Mononuclear cell (primary cell): ENCODE results near the gene ARHGAP26. TPM values are rescaled to one million over a fixed set of nuclear protein-coding genes. Genes with fewer than 3 reads are reported as not detected.
"Not testable (repeated sequence)": the region's sequence is repeated elsewhere in the genome, so short reads cannot be mapped to it uniquely, and the experiment has no call there.

Source experiments
- H3K27me3 ChIP-seq: 2 replicates; pipeline ENCODE4 v1.6.0; 2011; ENCODE audit warnings: low read length, control low read depth; ENCODE audit not compliant: insufficient read depth
- H3K4me1 ChIP-seq: 2 replicates; pipeline ENCODE4 v1.5.1; 2011; ENCODE audit warnings: mild to moderate bottlenecking, low read length, control low read depth; ENCODE audit not compliant: insufficient read depth
- H3K4me3 ChIP-seq: 2 replicates; pipeline ENCODE4 v1.5.1; 2011; ENCODE audit warnings: mild to moderate bottlenecking, low read length, moderate library complexity
- H3K9me3 ChIP-seq: 2 replicates; pipeline ENCODE4 v1.5.1; 2011; ENCODE audit warnings: low read depth, mild to moderate bottlenecking, control low read depth, low read length
- total RNA-seq: library from RNA; depleted of rRNA; stranded (reverse); fragments of >200 nt; gene quantifications from one replicate; pipeline ENCODE4 v1.2.3, GENCODE V29; 2012

ARHGAP26 gene
- total RNA-seq, 1 donor, result 53.6 TPM

- not testable (repeated sequence) for H3K9me3 ChIP-seq, H3K27me3 ChIP-seq, H3K4me3 ChIP-seq
- peaks cover 23% of the 10 kb centered on the region for H3K4me1 ChIP-seq
Observed at GRCh38 chr5:143118818-143119217, 348.6 kb downstream of the ARHGAP26 start.

DNA sequence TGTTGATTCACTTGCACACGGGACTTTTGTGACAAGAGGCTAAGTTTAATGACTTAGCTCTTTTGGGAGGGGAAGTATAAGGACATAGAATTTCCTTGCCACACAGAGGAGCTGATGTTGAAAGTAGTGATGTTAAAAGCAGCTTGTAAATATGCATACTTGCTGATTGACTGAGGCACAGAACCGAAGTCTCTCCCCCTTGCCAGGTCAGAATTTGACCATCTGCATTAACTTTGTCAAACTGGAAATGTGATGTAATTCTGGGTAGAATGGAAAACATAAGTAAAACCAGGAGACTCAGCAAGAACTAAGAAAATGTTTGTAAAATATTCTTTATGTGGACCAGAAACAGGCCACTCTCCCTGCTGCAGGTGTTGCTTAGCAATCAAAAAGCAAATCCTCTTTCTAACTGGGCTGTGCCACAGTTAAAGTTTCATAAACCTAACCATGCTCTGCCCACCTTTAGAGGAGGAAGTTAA, 349.2 kb downstream of the ARHGAP26 start:
- Histone ChIP-seq H3K9me3 (no peaks in the 10 kb centered on the region), H3K4me1 (peaks cover 28% of the 10 kb centered on the region), H3K27me3 (no peaks in the 10 kb centered on the region), H3K4me3 (no peak overlapping the region)

GRCh38 chr5:143119881-143120341, 349.7 kb downstream of the ARHGAP26 start:
- Histone ChIP-seq H3K27me3 (no peaks in the 10 kb centered on the region), H3K4me1 (peaks cover 34% of the 10 kb centered on the region), H3K9me3 (no peaks in the 10 kb centered on the region), H3K4me3 (no peak overlapping the region)

- H3K4me3 ChIP-seq, result no peak overlapping the region
- H3K27me3 ChIP-seq, result no peaks in the 10 kb centered on the region
- peaks cover 39% of the 10 kb centered on the region for H3K4me1 ChIP-seq
- no peaks in the 10 kb centered on the region for H3K9me3 ChIP-seq
Observed at GRCh38 chr5:143120460-143121134, 350.4 kb downstream of the ARHGAP26 start.

DNA sequence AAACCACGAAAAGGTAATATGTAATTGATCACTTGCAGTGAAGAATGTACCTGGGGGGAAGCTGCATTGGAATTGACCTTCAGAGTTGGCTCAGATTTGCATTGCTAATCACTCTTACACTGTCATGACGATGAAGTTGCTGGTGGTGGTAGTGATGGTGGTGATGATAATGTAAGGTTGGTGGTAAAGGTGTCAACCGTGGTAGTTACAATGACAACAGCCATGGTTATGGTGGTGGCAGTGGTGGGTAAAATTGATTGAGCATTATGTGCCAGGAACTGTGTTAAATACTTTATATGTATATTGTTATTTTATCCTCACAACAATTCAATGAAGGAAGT, 350.9 kb downstream of the ARHGAP26 start:
- Histone ChIP-seq H3K9me3 (no peaks in the 10 kb centered on the region), H3K27me3 (no peaks in the 10 kb centered on the region), H3K4me3 (no peak overlapping the region), H3K4me1 (peaks cover 39% of the 10 kb centered on the region)

GRCh38 chr5:143124593-143124992, 354.4 kb downstream of the ARHGAP26 start:
- Histone ChIP-seq H3K27me3 (no peaks in the 10 kb centered on the region), H3K9me3 (no peaks in the 10 kb centered on the region), H3K4me1 (peaks cover 17% of the 10 kb centered on the region), H3K4me3 (no peak overlapping the region)

DNA sequence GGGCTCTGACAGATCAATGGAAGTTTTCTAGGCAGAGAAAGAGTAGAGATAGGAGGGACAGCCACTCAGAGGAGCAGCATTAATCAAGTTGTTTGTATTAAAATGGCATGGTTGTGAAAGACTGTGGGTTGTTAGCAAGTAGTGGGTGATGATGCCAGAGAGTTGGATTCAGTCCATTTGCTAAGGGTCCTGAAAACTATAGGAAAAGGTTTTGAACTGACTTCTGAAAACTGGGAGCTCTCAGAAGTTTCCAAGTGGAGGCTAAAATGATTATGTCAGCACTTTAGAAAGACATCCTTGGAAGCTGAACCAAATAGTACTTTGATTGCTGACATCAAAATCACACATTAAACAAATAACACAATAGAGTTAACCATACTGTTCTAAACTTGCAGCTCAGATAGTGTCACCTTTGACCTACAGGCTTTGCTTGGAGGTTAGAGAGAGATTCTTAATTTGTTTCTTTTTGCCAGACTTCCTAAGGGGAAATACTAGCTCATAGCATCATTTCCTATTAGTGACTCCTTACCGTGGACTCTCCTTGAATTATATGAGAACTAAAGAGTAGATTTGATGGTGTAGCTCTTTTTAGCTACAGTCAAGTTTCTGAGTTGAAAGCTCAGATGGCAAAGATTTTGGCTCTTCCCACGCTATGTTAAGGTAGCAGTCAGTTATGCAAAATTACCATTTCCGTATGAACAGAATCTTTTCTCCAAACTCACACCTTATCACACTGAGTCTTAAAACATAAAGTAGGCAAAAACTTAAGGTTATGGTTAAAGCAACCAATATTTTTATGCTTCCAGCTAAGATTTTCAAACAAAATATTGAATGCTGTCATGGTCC, 356.2 kb downstream of the ARHGAP26 start:
- Histone ChIP-seq H3K4me1 (peaks cover 15% of the 10 kb centered on the region), H3K27me3 (no peaks in the 10 kb centered on the region), H3K4me3 (no peak overlapping the region), H3K9me3 (no peaks in the 10 kb centered on the region)

GRCh38 chr5:143128412-143129071, 358.4 kb downstream of the ARHGAP26 start:
- Histone ChIP-seq H3K4me3 (no peak overlapping the region), H3K27me3 (no peaks in the 10 kb centered on the region), H3K9me3 (no peaks in the 10 kb centered on the region), H3K4me1 (peaks cover 15% of the 10 kb centered on the region)

GRCh38 chr5:143129203-143129602, 359.0 kb downstream of the ARHGAP26 start:
- H3K4me3 ChIP-seq, result no peak overlapping the region
- no peaks in the 10 kb centered on the region for H3K9me3 ChIP-seq
- H3K4me1 ChIP-seq, result peaks cover 12% of the 10 kb centered on the region
- no peaks in the 10 kb centered on the region for H3K27me3 ChIP-seq

DNA sequence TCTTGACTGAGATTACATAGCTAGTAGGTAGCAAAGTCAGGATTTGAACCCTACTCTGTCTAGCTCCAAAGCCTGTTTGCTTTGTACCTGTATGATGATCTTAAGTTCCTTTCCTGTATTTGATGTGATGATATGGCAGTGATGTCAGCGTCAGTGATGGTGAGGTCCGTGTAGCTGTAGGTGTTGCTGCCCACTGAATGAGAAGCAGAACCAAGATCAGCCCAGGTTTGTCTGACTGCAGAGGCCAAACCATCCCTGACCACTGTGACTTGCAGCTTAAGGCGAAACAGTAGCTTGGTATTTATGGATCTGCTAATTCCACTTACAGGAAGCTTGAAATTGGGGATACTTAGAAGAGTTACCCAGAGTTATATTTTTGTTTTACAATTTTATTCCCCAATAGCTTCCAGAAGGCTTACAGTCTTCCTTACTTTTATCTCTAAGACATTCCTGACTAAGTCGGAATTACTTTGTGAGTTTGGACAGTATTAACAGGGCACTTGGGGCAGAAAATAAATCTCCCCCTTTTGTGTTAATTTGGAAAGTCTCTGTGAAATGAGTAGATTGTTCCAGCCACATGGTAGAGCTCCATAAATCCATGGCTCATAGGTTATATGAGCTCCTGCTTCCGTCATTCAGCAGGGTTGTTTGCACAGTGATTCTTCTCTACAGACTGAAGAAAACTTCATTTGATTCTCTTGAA, 359.9 kb downstream of the ARHGAP26 start:
- Histone ChIP-seq H3K9me3 (no peaks in the 10 kb centered on the region), H3K4me1 (peaks cover 3% of the 10 kb centered on the region), H3K4me3 (no peak overlapping the region), H3K27me3 (no peaks in the 10 kb centered on the region)

DNA sequence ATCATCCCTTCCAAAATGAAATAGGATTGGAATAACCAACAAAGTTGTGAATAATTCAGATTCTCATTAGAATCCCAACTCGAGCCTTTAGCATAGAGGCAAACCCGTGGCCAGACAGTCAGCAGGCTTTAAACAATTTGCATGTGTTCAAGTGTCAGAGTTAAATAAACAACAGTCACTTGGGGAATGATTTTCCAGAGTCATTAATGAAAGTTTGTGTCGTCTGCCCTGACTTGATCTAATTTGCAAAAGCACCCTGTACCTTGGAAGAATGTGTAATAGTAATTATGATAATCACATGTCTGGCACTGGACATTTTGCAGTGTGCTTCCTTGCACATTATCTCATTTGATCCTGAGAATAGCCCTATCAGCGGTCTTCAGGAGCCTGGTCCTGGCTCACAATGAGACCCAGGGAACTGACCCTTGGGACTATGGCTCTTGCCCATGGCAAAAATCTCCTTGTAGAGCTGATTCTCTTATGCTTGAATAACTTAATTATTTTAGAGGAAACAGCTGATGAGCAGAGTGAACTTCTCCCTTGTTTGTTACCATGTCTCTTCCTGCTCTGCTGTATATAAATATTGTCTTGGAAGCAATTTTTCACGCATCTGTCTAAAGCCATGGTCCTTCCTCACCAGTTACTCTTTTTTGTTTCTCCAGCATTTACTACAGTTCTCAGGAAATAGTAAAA, 360.6 kb downstream of the ARHGAP26 start:
- no peaks in the 10 kb centered on the region for H3K9me3 ChIP-seq
- H3K27me3 ChIP-seq, result no peaks in the 10 kb centered on the region
- H3K4me3 ChIP-seq, result no peak overlapping the region
- H3K4me1 ChIP-seq, result no peaks in the 10 kb centered on the region

DNA sequence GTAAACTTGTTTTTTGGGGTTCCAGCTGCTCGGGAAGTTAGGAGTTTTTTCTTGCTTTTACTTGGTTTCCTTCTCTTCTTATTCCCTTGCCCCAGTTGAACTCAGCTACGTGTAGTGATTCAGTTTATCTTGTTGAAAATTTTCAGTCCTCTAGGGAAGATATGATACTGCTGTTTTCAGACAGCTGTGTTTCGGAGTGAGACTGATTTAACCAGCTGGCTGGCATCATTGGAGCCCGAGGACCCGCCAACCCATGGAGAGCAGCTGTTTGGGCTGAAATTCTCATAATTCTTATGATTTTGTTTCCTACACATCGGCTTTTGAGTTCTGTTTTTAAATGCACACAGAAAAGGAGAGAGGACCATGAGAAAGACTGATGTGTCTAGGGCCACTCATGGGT, 361.8 kb downstream of the ARHGAP26 start:
- Histone ChIP-seq H3K27me3 (no peaks in the 10 kb centered on the region), H3K4me3 (no peak overlapping the region), H3K9me3 (no peaks in the 10 kb centered on the region), H3K4me1 (no peaks in the 10 kb centered on the region)

DNA sequence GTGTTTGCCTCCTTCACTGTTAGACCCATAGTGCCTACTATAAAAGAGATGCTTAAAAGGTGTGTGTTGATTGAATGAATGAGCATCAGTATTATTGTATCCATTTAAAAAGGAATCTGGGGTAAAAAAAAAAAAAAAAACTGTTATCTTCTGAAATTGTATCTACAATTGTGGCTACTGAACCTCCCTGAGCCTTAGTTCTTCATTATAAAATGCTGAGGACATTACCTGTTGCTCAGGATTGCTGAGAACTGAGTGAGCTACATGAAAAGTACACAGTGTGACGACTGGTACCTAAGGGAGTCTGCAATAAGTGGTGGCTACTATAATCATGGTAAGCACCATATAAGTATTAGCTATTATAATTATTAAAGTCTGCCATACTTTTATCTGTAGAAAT, 362.6 kb downstream of the ARHGAP26 start:
- H3K27me3 ChIP-seq, result no peaks in the 10 kb centered on the region
- no peak overlapping the region for H3K4me3 ChIP-seq
- H3K4me1 ChIP-seq, result no peaks in the 10 kb centered on the region
- H3K9me3 ChIP-seq, result no peaks in the 10 kb centered on the region

DNA sequence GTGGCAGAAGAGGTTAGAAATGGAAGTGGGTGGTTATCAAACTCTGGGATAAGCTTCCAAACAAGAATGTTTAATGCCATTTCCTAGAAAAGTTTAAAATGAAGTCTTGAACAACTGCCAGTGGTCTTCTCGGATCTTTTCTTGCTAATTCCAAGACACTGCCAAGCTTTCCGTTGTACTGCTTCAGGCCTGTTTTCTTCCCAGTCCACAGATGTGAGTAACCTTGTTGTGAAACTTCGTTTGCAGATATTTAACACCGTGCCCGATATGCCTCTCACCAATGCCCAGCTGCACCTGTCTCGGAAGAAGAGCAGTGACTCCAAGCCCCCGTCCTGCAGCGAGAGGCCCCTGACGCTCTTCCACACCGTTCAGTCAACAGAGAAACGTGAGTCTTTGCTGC, 363.5 kb downstream of the ARHGAP26 start:
- no peak overlapping the region for H3K4me3 ChIP-seq
- no peaks in the 10 kb centered on the region for H3K4me1 ChIP-seq
- H3K9me3 ChIP-seq, result no peaks in the 10 kb centered on the region
- no peaks in the 10 kb centered on the region for H3K27me3 ChIP-seq
